ENCODE measurements around the gene RUFY4. TPM values are rescaled to one million over a fixed set of nuclear protein-coding genes. Genes with fewer than 3 reads are reported as not detected.
A peak's percentile ranks its signal among the peaks of the same experiment; 100 is the strongest.
"Not testable (repeated sequence)": the region's sequence is repeated elsewhere in the genome, so short reads cannot be mapped to it uniquely, and the experiment has no call there.

Gene RUFY4, protein sequence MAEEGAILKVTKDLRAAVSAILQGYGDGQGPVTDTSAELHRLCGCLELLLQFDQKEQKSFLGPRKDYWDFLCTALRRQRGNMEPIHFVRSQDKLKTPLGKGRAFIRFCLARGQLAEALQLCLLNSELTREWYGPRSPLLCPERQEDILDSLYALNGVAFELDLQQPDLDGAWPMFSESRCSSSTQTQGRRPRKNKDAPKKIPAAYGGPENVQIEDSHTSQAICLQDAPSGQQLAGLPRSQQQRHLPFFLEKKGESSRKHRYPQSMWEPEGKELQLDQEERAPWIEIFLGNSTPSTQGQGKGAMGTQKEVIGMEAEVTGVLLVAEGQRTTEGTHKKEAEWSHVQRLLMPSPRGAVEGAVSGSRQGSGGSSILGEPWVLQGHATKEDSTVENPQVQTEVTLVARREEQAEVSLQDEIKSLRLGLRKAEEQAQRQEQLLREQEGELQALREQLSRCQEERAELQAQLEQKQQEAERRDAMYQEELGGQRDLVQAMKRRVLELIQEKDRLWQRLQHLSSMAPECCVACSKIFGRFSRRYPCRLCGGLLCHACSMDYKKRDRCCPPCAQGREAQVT
- total RNA-seq: 1 to 10 TPM; 1.6 to 1.7 TPM

DNA sequence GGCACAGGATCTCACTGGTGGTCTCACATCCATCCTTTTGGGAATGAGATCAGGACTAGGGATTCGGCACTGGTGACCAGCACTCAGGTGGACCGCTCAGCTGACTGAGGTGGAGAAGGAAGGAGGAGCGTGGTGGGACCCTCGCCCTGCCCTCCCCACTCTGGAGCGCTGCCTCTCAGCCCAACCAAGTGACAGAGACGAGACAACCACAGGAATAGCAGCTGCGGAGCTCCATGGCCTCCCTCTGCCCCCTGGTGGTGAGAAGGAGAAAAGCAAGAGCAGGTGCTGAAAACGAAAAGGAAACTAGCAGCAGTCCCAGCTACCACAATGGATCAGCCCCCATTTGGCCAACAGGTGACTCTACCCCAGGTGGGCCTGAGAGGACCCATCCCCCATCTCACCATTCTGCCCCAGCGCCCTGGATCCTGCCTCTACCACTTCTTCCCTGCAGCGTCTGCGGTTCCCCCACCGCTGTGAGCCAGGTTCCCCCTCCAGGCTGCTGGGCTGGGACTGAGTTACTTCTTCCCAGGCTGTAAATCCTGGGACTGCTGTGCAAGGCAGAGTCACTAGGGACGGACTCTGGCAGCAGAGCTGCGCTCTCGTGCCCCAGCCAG is at the start of gene RUFY4:
TSS of gene RUFY4 (plus strand) at position 533 of the 614 bp plus-strand sequence. CDS start 1,353 bp downstream, outside the sequence.
- peak; percentile 77 for DNase-seq
- CTCF ChIA-PET: interaction anchor here (0.6 to 1.5 kb wide), 15 partner anchors 11 to 307 kb away, joined by 3 to 13 read pairs (median 4); no protein-coding TSS in a partner anchor
- Mint-ChIP-seq H3K27me3 (peaks cover 15% of the 10 kb centered on the region), H3K4me3 (peak within 1 kb of the TSS; percentile 58), H3K27ac (peak within 1 kb of the TSS; percentile 42)
- not testable (repeated sequence) for H3K9me3 Mint-ChIP-seq (ENCODE audit: low read depth); H3K36me3 Mint-ChIP-seq (ENCODE audit: low read depth); H3K4me1 Mint-ChIP-seq
- POLR2A ChIA-PET: interaction anchor here (0.6 kb wide), 1 partner anchor 1437 kb away, joined by 4 read pairs; no protein-coding TSS in a partner anchor
- intact Hi-C loops (cut with DNase I, micrococcal nuclease): loop anchor here (1.0 to 2.0 kb wide), 4 partner anchors 34 to 284 kb away; no protein-coding TSS in a partner anchor
- ATAC-seq: peak; percentile 90

DNA sequence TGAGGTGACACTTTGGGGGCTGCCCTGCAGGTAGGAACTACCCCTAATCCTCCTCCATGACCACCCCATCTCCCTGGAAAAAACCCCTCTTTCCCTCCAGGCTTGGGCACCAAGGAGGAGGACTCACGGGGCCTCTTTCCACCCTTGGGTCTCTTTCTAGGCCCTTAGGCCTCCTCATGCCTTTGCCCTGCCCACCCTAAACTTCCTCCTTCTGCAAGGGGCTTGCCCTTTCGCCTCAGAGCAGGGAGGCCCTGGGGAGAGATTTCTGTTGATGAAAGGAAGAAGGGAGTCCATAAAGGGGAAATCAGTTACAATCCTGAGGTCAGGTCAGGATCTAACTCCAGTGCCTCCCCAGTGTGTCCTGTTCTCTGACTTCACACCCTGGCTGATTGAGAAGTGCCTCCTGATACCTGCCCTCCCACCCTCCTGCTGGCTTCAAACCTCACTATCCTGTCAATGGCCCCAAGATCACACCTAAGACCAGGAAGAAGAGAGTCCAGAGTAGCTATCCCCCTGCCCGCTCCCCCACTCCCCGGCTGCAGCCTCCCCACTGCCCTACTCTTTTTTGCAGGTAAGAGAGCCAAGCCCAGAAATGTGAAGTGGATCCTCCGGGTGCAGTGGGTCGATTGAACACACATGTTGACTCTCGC is 49.5 kb upstream of the RUFY4 start:
- no peak for ATAC-seq
- no peaks in the 10 kb centered on the region for H3K4me1 Mint-ChIP-seq
- H3K9me3 Mint-ChIP-seq (ENCODE audit: low read depth): no peaks in the 10 kb centered on the region
- POLR2A ChIA-PET: no interaction called here
- peaks cover 2% of the 10 kb centered on the region for H3K27me3 Mint-ChIP-seq
- H3K36me3 Mint-ChIP-seq (ENCODE audit: low read depth): no peaks in the 10 kb centered on the region
- no peak overlapping the region for H3K4me3 Mint-ChIP-seq
- no peak overlapping the region for H3K27ac Mint-ChIP-seq
- intact Hi-C loops (cut with DNase I, micrococcal nuclease): loop anchor here in 1 of 2 experiments (10.0 kb wide), 1 partner anchor 1485 kb away; no protein-coding TSS in a partner anchor
- DNase-seq: no peak
- CTCF ChIA-PET: interaction anchor here (1.3 kb wide), 1 partner anchor 38 kb away, joined by 3 read pairs; no protein-coding TSS in a partner anchor

DNA sequence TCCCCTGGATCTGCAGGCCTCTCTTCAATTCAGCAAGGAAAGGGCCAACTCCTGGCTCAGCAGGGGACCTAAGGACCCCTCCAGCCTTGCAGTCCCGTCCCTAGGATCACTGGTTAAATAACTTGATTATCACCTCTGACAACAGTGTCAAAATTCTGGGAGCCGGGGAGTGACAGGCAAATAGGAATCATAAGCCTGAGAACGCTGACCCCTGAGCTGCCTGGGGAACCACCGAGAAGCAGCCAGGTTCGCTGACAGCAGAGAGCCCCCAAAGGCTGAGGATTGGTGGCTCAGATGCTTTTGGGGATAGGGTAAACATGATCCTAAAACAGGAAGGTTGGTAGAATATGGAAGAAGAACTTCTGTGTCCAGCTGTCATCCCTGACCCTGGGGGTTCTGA is 48.8 kb upstream of the RUFY4 start:
- Mint-ChIP-seq H3K9me3 (ENCODE audit: low read depth) (no peaks in the 10 kb centered on the region), H3K36me3 (ENCODE audit: low read depth) (no peaks in the 10 kb centered on the region), H3K4me1 (no peaks in the 10 kb centered on the region), H3K4me3 (no peak overlapping the region), H3K27ac (no peak overlapping the region), H3K27me3 (no peaks in the 10 kb centered on the region)
- POLR2A ChIA-PET: no interaction called here
- CTCF ChIA-PET: no interaction called here
- DNase-seq: no peak
- intact Hi-C loops (cut with DNase I, micrococcal nuclease): no loop called here
- no peak for ATAC-seq

DNA sequence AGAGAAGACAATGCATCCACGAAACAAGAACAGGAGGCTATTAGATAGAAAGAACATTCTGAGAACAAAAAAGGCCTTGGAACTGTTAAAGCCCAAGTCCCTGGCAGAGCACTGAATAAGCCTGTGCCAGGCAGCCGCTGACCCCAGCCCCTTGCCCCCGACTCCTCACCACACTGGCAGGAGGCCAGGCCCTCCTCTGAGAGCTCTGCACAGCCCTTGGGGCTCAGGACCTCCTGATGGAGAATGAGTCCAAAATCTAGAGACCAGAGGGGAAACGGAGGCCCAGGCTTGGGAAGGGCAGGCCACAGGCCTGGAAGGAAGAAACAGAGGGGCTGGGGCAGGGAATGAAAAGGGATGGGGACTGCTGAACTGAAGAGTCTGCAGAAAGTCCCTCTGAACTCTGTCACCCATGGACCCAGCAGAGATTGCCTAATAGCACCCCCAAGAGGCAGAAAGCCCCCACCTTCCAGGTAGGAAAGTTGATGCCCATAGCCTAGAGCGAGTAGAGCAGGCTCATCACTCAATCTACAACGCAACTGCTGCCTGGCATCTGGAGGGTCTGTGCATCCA is 48.0 kb upstream of the RUFY4 start:
- CTCF ChIA-PET: interaction anchor here (0.6 kb wide), 1 partner anchor 713 kb away, joined by 3 read pairs; no protein-coding TSS in a partner anchor
- ATAC-seq (no peak), DNase-seq (no peak)
- H3K4me3 Mint-ChIP-seq: no peak overlapping the region
- intact Hi-C loops (cut with DNase I, micrococcal nuclease): no loop called here
- POLR2A ChIA-PET: no interaction called here
- no peaks in the 10 kb centered on the region for H3K4me1 Mint-ChIP-seq
- no peak overlapping the region for H3K27ac Mint-ChIP-seq
- no peaks in the 10 kb centered on the region for H3K27me3 Mint-ChIP-seq
- no peaks in the 10 kb centered on the region for H3K9me3 Mint-ChIP-seq (ENCODE audit: low read depth)
- H3K36me3 Mint-ChIP-seq (ENCODE audit: low read depth): no peaks in the 10 kb centered on the region

GRCh38 chr2:218021536-218022071 is 47.4 kb upstream of the RUFY4 start:
- Mint-ChIP-seq H3K27ac (no peak overlapping the region), H3K36me3 (ENCODE audit: low read depth) (no peaks in the 10 kb centered on the region), H3K9me3 (ENCODE audit: low read depth) (no peaks in the 10 kb centered on the region), H3K4me3 (no peak overlapping the region), H3K4me1 (no peaks in the 10 kb centered on the region), H3K27me3 (no peaks in the 10 kb centered on the region)
- DNase-seq (no peak), ATAC-seq (no peak)
- ChIA-PET CTCF (no interaction called here), POLR2A (no interaction called here)
- intact Hi-C loops (cut with DNase I, micrococcal nuclease): no loop called here

DNA sequence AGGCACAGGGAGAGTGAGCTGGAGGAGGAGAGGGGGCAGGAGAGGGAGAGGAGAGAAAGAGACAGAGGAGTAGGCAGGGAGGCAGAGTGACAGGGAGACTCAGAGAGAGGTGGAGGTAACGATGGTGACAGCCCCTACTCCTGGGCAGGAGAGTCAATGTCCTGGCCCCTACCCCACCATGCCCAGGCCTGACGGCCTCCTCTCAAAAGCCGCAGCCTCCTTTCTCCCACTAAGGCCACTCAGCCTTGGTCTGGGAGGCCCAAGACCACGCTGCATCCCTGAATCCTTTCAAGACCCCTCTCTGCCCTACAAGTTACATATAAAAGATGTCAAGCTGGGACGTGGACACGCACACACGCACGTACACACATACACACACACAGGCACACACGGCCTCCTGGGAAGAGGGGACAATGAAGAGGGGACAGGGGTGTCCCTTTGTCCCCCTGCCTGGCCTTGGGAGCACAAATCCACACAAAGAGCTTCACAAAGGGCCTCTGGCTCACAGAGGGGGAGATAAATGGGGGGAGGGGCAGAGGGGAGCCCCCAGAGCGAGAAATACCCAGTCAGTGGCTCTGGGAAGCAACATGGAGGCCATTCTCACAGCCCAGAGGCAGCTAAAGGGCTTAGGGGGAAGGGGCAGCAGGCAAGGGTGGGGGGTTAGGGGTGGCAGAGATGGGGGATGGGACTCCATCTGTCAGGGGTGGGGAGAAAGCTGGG is 46.8 kb upstream of the RUFY4 start:
- H3K4me3 Mint-ChIP-seq: no peak overlapping the region
- DNase-seq (no peak), ATAC-seq (no peak)
- H3K9me3 Mint-ChIP-seq (ENCODE audit: low read depth): no peaks in the 10 kb centered on the region
- H3K27me3 Mint-ChIP-seq: no peaks in the 10 kb centered on the region
- H3K36me3 Mint-ChIP-seq (ENCODE audit: low read depth): no peaks in the 10 kb centered on the region
- ChIA-PET CTCF (no interaction called here), POLR2A (no interaction called here)
- intact Hi-C loops (cut with DNase I, micrococcal nuclease): no loop called here
- no peaks in the 10 kb centered on the region for H3K4me1 Mint-ChIP-seq
- no peak overlapping the region for H3K27ac Mint-ChIP-seq

DNA sequence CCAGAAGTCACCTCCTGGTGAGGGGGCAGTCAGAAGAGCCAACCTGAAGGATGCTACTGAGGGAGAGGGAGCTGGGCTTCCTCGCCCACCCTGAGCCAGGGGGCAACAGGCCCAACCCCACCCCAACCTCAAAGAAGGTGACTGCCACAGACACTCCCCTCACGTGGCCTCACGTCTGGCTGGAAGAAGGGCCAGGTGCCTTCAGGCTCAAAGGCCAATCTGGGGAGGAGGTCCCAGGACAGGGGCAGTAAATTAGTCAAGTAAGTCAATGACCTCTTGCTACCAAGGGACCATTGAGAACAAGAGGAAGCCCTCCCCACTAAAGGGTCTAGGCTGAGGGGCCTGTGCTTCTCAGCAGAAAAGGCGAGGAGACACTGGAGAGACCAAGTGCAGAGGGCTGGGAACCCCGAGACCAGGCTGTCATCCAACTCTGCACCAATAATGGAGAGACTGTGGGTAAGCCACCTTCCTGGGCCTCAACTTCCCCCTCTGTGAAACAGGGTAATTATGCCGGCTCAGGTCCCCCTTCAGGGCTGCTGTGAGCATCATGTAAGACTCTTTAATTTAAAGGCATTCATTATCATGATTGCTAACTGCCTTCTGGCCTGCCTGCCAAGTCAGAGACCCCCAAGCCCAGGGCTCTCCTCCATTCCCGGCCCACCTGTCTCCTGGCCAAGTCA is 46.1 kb upstream of the RUFY4 start:
- no peak for DNase-seq
- no peak overlapping the region for H3K4me3 Mint-ChIP-seq
- no peaks in the 10 kb centered on the region for H3K4me1 Mint-ChIP-seq
- ChIA-PET POLR2A (no interaction called here), CTCF (no interaction called here)
- intact Hi-C loops (cut with DNase I, micrococcal nuclease): no loop called here
- no peak for ATAC-seq
- H3K9me3 Mint-ChIP-seq (ENCODE audit: low read depth): no peaks in the 10 kb centered on the region
- no peak overlapping the region for H3K27ac Mint-ChIP-seq
- no peaks in the 10 kb centered on the region for H3K27me3 Mint-ChIP-seq
- no peaks in the 10 kb centered on the region for H3K36me3 Mint-ChIP-seq (ENCODE audit: low read depth)

GRCh38 chr2:218023636-218024035 is 45.4 kb upstream of the RUFY4 start:
- Mint-ChIP-seq H3K27ac (no peak overlapping the region), H3K9me3 (ENCODE audit: low read depth) (no peaks in the 10 kb centered on the region), H3K4me3 (no peak overlapping the region), H3K36me3 (ENCODE audit: low read depth) (no peaks in the 10 kb centered on the region), H3K27me3 (no peaks in the 10 kb centered on the region), H3K4me1 (no peaks in the 10 kb centered on the region)
- DNase-seq: no peak
- intact Hi-C loops (cut with DNase I, micrococcal nuclease): no loop called here
- ChIA-PET CTCF (no interaction called here), POLR2A (no interaction called here)
- no peak for ATAC-seq

DNA sequence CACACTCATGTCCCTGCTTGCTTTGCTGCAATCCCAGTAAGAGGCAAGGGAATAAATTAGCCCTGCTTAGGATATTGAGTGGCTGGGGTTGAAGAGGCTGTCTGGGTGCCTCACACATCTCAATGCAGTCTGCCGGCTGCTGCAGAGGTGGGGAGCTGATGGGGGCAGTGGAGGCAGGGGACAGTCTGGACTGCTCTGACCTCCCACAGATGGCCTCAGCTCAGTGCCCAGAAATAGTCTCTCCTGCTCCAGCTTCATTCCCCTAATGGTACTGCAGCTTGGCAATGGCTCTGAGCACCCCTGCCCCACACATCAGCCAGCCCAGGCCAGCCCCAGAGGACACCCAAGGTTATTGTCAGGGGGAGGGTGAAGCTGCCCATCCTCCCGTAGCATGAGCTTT is 44.7 kb upstream of the RUFY4 start:
- ChIA-PET CTCF (interaction anchor here (0.9 to 1.4 kb wide), 3 partner anchors 17 to 236 kb away, joined by 3 read pairs; no protein-coding TSS in a partner anchor), POLR2A (no interaction called here)
- ATAC-seq: no peak
- Mint-ChIP-seq H3K27me3 (no peaks in the 10 kb centered on the region), H3K27ac (no peak overlapping the region), H3K4me3 (no peak overlapping the region), H3K4me1 (no peaks in the 10 kb centered on the region), H3K36me3 (ENCODE audit: low read depth) (no peaks in the 10 kb centered on the region), H3K9me3 (ENCODE audit: low read depth) (no peaks in the 10 kb centered on the region)
- intact Hi-C loops (cut with DNase I, micrococcal nuclease): no loop called here
- DNase-seq: no peak

- Mint-ChIP-seq H3K27me3 (no peaks in the 10 kb centered on the region), H3K4me3 (no peak overlapping the region), H3K36me3 (ENCODE audit: low read depth) (no peaks in the 10 kb centered on the region), H3K9me3 (ENCODE audit: low read depth) (no peaks in the 10 kb centered on the region), H3K4me1 (no peaks in the 10 kb centered on the region), H3K27ac (no peak overlapping the region)
- ATAC-seq (no peak), DNase-seq (no peak)
- POLR2A ChIA-PET: no interaction called here
- intact Hi-C loops (cut with DNase I, micrococcal nuclease): no loop called here
- CTCF ChIA-PET: interaction anchor here (0.7 to 1.4 kb wide), 4 partner anchors 17 to 236 kb away, joined by 3 to 4 read pairs (median 3); no protein-coding TSS in a partner anchor
Measured at GRCh38 chr2:218024871-218025270, 44.2 kb upstream of the RUFY4 start.
